LHCN-M2 (cell line): Measurements from ENCODE around the gene PDX1. TPM values are rescaled to one million over a fixed set of nuclear protein-coding genes. Genes with fewer than 3 reads are reported as not detected.

Experiments used
- DNase-seq: peaks from one replicate; pipeline ENCODE4 v3.0.0-alpha.2; 2012; ENCODE audit warnings: low read depth
- polyA plus RNA-seq: library from polyadenylated mRNA; unstranded; fragments of >200 nt; gene quantifications from one replicate; pipeline ENCODE4 v1.2.1, GENCODE V29; 2012; ENCODE audit warnings: missing spikeins
- total RNA-seq: library from RNA; depleted of rRNA; stranded (reverse); fragments of >200 nt; gene quantifications from 2 replicates; pipeline ENCODE4 v1.2.3, GENCODE V29; 2014; rRNA removed

The PDX1 gene
- not detected in 2 replicates for total RNA-seq
- not detected for polyA plus RNA-seq

- no peak for DNase-seq
Observed at GRCh38 chr13:27919934-27920676, at the start of gene PDX1. TSS of gene PDX1 (plus strand) at chr13:27920000. CDS start at chr13:27920139, 139 bp downstream.

GRCh38 chr13:27878274-27878673, 41.5 kb upstream of the PDX1 start:
- DNase-seq, result no peak

DNA sequence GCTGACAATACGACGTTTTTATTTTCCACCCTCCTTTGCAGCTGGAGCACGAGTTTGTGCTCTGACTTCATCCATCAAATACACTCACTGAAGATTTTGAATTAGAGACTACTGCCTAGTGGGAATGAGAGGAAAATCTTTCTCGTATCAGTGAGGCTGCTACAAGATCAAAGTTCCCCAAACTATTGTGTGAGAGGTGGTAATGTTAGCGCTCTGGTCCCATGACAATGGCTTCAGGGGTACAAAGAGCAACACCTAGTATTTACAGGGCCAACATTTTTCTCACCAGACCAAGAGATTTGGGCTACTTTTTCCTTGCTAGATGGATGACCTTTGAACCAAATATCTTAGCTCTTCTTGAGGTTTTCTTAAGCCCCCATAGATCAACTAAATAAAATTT, 30.3 kb upstream of the PDX1 start:
- DNase-seq, result no peak

DNA sequence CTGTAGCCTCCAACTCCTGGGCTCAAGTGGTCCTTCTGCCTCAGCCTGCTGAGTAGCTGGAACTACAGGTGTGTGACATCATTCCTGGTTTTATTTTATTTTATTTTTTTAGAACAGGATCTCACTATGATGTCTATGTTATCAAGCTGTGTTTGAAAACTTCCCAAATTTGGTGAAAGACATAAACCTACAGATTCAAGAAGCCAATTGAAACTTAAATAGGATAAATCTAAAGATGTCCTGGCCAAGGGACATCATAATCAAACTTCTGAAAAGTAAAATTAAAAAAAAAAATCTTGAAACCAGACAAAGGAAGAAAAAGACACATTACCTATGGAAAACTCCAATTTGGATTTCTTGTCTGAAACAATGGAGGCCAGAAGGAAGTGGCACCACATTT, 23.1 kb upstream of the PDX1 start:
- DNase-seq, result no peak

GRCh38 chr13:27904719-27905118, 15.1 kb upstream of the PDX1 start:
- DNase-seq, result no peak

GRCh38 chr13:27905650-27906049, 14.2 kb upstream of the PDX1 start:
- DNase-seq, result no peak

- no peak for DNase-seq
Observed at GRCh38 chr13:27907121-27907787, 12.5 kb upstream of the PDX1 start.

DNA sequence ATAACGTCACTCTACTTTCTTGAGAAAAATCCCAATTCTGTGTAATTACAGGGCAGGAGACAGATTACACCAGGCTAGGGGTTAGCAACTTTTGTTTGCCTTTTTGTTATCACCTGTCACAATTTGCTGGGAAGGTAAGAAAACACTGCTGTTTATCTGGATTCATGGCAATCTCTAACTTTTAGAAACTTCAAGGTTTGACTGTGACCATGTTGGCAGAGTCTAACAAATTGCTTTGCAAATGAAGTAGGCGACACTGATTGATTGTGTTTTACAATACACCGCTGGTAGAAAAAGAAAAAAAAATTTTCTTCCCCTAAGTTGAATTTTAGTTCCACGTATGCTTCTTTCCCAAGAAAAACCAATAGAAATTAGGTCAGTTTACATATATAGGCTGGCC, 10.4 kb upstream of the PDX1 start:
- DNase-seq, result no peak

DNA sequence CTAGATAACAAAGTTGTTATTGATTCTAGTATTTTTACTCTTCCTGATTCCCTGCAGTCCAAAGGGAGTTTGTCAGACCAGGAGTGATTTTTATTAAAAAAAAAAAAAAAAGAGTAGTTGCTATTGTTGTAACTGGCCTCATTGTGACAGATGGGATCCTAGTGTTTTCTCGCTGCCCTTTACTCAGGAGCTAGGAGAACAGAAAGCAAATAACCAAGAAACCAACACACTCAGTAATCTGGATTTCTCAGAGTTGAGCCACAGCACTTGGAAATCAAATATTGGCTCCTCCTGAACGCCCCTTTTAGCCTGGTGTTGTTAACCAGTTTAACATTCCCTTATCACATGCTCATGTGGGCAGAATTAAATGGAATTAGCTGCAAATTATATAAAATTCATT, 8.3 kb upstream of the PDX1 start:
- no peak for DNase-seq

DNA sequence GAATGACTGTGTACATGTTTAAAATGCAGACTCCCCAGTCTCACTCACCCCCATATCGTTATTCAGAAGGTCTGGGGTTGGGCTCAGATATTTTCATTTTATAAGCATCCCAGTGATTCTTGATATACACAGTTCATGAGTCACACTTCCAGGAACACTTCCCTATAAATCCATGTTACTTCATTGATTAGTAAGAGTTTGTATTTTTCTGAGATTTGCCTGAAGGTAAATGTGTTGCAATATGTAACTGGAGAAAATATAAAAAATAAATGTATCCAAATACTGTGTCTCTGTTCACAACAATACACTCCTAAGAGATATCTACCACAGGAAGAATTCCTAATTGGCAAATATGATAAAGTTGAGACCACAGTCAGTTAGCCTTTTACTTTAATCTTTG, 6.6 kb upstream of the PDX1 start:
- no peak for DNase-seq

GRCh38 chr13:27915301-27916207, 4.2 kb upstream of the PDX1 start:
- no peak for DNase-seq

- DNase-seq, result no peak
Observed at GRCh38 chr13:27917121-27917947, 2.5 kb upstream of the PDX1 start.

DNA sequence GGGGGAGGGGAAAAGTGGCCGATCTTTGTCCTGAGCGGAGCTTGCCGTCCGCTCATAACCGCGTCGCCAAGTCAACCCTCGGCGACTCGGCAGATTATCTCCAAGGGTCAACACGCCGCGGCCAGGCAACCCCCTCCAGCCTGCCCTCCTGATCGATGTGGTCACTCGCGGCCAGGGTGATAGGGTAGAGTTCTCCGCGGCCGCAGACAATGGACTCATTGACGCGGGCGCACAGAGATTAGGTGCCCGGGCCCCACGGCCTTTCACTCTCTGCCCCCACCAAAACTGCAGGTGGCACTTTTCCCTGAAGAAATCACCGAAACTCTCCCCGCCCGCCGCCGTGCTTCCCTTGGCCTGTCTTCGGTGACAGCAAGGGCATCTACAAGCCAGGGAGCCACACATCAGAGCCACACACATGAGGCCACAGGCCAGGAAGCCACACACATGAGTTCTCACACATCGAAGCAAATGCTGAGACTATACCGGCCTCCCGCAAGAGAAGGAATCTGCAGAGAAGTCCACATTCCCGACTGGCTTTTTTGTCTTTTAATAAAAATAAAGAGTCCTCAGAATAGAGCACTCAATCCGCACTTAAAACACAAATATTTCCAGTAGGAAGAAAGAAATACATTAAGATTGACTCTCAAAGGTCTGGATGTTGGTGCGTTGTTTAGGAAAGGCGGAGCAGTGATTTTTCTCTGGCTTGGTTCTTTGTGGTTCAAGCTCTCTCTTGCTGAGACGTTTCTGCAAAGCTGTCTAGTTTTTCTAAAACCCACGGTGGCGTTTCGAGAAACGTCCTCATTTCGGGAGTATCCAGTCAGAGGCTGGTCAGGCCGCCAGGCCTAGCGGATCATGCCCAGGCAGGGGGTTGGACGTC, 1.5 kb upstream of the PDX1 start:
- no peak for DNase-seq

DNA sequence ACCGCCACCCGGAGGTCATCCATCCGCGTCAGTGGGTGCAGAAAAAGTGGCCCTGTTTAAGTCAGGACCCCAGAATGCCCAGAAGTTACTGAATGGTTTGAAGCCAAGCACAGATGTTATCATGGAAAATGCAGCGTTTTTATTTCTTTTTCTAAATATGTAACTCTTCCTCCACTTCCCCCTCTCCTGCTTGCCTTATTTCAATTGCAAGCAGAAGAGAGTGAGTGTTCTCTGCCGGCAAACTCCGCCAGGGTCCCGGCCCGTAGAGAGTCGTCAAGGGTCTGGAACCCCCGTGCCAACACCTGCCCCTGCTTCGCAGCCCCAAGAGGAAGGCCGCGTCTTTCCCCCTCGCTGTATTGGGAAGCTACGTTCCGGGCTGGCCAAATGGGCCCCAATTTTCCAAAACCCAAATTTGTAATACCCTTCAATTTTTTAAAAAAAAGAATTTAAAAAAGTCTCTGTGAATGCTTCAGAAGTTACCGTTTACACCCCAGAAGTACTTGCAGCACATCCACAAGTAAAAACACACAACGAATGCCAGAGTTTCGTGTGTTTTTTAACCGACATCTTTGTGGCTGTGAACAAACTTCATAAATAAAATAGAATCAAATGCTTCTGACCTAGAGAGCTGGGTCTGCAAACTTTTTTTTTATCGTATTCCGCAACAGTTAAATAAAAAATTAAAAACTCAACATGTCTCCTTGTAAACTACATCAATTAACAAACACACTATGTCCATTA, 712 bp upstream of the PDX1 start:
- DNase-seq, result no peak

GRCh38 chr13:27919659-27919933, 204 bp upstream of the PDX1 start:
- no peak for DNase-seq

DNA sequence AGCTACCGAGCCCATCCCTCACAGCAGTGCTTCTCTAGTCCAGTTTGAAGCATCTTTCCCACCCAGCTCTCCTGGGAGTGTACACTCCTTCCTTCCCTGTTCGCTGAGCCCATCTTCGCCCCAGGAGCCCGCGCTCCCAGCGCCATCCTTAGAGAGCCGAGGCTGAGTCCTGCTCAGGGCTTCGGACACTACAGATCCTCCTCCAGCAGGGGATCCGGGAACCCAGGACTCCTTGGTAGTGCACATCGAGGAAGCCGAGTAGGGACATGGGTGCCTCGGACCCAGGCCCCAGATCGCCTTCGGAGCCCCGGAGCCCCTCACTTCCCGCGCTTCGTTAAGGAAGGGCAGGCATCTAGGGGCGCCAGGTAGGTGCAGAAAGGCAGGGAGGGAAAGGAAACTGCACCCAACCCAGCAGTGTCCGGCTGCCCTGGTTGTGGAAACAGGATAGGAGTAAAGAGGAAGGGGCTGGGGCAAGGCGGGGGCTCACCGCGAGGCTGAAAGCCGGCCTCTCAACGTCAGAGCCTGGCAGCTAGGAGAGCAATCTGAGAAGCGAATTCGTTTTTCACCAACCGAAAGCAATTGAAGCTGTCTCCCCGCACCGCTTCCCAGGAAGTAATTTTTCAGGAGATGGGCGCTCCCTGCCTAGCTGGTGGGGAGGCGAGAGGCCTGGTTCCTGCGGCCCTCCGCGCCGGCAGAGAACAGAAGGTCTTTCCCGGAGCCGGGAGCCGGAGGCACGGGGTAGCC, 1.0 kb downstream of the PDX1 start:
- no peak for DNase-seq

GRCh38 chr13:27921421-27921960, 1.7 kb downstream of the PDX1 start:
- DNase-seq, result no peak

DNA sequence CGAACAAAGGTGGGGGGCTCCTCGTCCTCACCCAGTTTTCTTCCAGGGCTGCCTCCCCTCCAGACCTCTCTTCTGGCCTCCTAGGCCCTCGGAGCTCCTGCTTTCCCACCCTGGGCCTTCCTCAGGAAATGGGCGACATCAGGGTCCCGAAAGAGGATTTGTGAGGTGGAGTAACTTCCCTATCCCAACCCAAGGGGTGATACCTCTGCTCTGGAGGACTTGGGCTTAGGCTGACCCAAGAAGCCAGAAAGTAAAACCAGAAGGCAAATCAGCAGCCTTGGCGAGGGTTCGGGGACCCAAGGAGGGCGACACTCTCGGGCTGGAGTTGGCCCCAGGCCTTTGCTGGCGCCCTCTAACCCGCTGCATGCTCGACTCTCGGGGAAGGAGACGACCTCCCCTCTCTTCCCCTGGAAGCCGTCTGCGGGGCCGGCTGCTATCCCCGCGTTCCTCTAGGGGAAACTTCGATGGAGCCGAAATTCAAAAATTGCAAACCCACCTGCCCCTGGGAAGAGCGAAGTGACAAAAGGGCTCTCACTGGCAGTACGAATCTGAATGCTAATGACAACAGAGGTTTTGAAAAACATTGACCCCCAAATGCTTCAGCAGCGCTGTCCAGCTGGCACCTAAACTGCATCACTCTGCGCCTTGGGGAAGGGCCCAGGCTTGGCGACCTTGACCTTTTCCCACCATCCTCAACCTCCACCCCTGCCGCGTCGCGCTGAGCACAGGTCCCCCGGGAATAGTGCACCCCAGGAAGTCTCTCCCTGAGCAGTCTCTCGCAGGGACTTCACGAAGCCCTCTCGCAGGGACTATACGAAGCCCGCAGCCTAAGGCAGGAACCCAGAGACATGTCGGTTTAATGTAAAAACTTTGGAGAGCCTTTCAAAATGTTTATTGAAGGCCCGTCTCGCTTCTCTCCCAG, 2.4 kb downstream of the PDX1 start:
- no peak for DNase-seq
